ENCODE measurements around the gene ITM2B.

Gene ITM2B

GRCh38 chr13:48299591-48299990 is 66.6 kb downstream of the ITM2B start:
- Histone ChIP-seq H3K9ac (ENCODE audit: low read depth in 1 of 2, low read length in 2 of 2) (no peak overlapping the region), H3K4me3 (ENCODE audit: low read depth in 1 of 2, low read length in 2 of 2) (no peak overlapping the region), H3K4me1 (ENCODE audit: control insufficient read depth in 1 of 2, insufficient read depth in 2 of 2, low read length in 2 of 2) (peaks cover 0 to under 1% of the 10 kb centered on the region in 2 donors), H3K27ac (ENCODE audit: low read depth, low read length) (no peak overlapping the region), H3K9me3 (ENCODE audit: control insufficient read depth in 1 of 2, low read length in 2 of 2) (no peaks in the 10 kb centered on the region), H3K27me3 (ENCODE audit: control insufficient read depth in 1 of 2, insufficient read depth in 2 of 2, low read length in 2 of 2) (no peaks in the 10 kb centered on the region), H3K36me3 (ENCODE audit: control insufficient read depth in 1 of 2, insufficient read depth in 2 of 2, low read length in 2 of 2) (no peaks in the 10 kb centered on the region)

GRCh38 chr13:48302871-48303358 is 69.9 kb downstream of the ITM2B start:
- Histone ChIP-seq H3K4me3 (ENCODE audit: low read depth in 1 of 2, low read length in 2 of 2) (peak overlapping the region; percentile 82 to 85), H3K4me1 (ENCODE audit: control insufficient read depth in 1 of 2, insufficient read depth in 2 of 2, low read length in 2 of 2) (peaks cover 7 to 14% of the 10 kb centered on the region in 2 donors), H3K9ac (ENCODE audit: low read depth in 1 of 2, low read length in 2 of 2) (peak overlapping the region; percentile 93 to 97), H3K9me3 (ENCODE audit: control insufficient read depth in 1 of 2, low read length in 2 of 2) (no peaks in the 10 kb centered on the region), H3K36me3 (ENCODE audit: control insufficient read depth in 1 of 2, insufficient read depth in 2 of 2, low read length in 2 of 2) (no peaks in the 10 kb centered on the region), H3K27ac (ENCODE audit: low read depth, low read length) (peak overlapping the region; percentile 96), H3K27me3 (ENCODE audit: control insufficient read depth in 1 of 2, insufficient read depth in 2 of 2, low read length in 2 of 2) (no peaks in the 10 kb centered on the region)

GRCh38 chr13:48303359-48304142 is 70.5 kb downstream of the ITM2B start, which contains the start of gene RB1:
Gene RB1 (plus strand): TSS chr13:48303751. CDS start chr13:48303913, 162 bp downstream.
- Histone ChIP-seq H3K9me3 (ENCODE audit: control insufficient read depth in 1 of 2, low read length in 2 of 2) (no peaks in the 10 kb centered on the region), H3K4me3 (ENCODE audit: low read depth in 1 of 2, low read length in 2 of 2) (peak within 1 kb of the TSS; percentile 82 to 85), H3K27ac (ENCODE audit: low read depth, low read length) (peak within 1 kb of the TSS; percentile 96), H3K27me3 (ENCODE audit: control insufficient read depth in 1 of 2, insufficient read depth in 2 of 2, low read length in 2 of 2) (no peaks in the 10 kb centered on the region), H3K9ac (ENCODE audit: low read depth in 1 of 2, low read length in 2 of 2) (peak within 1 kb of the TSS; percentile 93 to 97), H3K36me3 (ENCODE audit: control insufficient read depth in 1 of 2, insufficient read depth in 2 of 2, low read length in 2 of 2) (no peaks in the 10 kb centered on the region), H3K4me1 (ENCODE audit: control insufficient read depth in 1 of 2, insufficient read depth in 2 of 2, low read length in 2 of 2) (peaks cover 7 to 14% of the 10 kb centered on the region in 2 donors)

GRCh38 chr13:48304143-48304876 is 71.3 kb downstream of the ITM2B start:
- Histone ChIP-seq H3K9me3 (ENCODE audit: control insufficient read depth in 1 of 2, low read length in 2 of 2) (no peaks in the 10 kb centered on the region), H3K36me3 (ENCODE audit: control insufficient read depth in 1 of 2, insufficient read depth in 2 of 2, low read length in 2 of 2) (peaks cover 0 to 3% of the 10 kb centered on the region in 2 donors), H3K27ac (ENCODE audit: low read depth, low read length) (peak overlapping the region; percentile 96), H3K9ac (ENCODE audit: low read depth in 1 of 2, low read length in 2 of 2) (peak overlapping the region; percentile 78 to 97), H3K4me1 (ENCODE audit: control insufficient read depth in 1 of 2, insufficient read depth in 2 of 2, low read length in 2 of 2) (peaks cover 7 to 15% of the 10 kb centered on the region in 2 donors), H3K4me3 (ENCODE audit: low read depth in 1 of 2, low read length in 2 of 2) (peak overlapping the region; percentile 82 to 85), H3K27me3 (ENCODE audit: control insufficient read depth in 1 of 2, insufficient read depth in 2 of 2, low read length in 2 of 2) (no peaks in the 10 kb centered on the region)

GRCh38 chr13:48311223-48311622 is 78.2 kb downstream of the ITM2B start:
- no peak overlapping the region for H3K9ac ChIP-seq (ENCODE audit: low read depth in 1 of 2, low read length in 2 of 2)
- no peak overlapping the region for H3K4me3 ChIP-seq (ENCODE audit: low read depth in 1 of 2, low read length in 2 of 2)
- peaks cover 0 to 2% of the 10 kb centered on the region in 2 donors for H3K4me1 ChIP-seq (ENCODE audit: control insufficient read depth in 1 of 2, insufficient read depth in 2 of 2, low read length in 2 of 2)
- H3K27me3 ChIP-seq (ENCODE audit: control insufficient read depth in 1 of 2, insufficient read depth in 2 of 2, low read length in 2 of 2) = no peaks in the 10 kb centered on the region
- H3K9me3 ChIP-seq (ENCODE audit: control insufficient read depth in 1 of 2, low read length in 2 of 2) = no peaks in the 10 kb centered on the region
- no peak overlapping the region for H3K27ac ChIP-seq (ENCODE audit: low read depth, low read length)
- peaks cover 0 to 8% of the 10 kb centered on the region in 2 donors for H3K36me3 ChIP-seq (ENCODE audit: control insufficient read depth in 1 of 2, insufficient read depth in 2 of 2, low read length in 2 of 2)

- no peaks in the 10 kb centered on the region for H3K27me3 ChIP-seq (ENCODE audit: control insufficient read depth in 1 of 2, insufficient read depth in 2 of 2, low read length in 2 of 2)
- no peak overlapping the region for H3K4me3 ChIP-seq (ENCODE audit: low read depth in 1 of 2, low read length in 2 of 2)
- H3K4me1 ChIP-seq (ENCODE audit: control insufficient read depth in 1 of 2, insufficient read depth in 2 of 2, low read length in 2 of 2) = peaks cover 0 to 7% of the 10 kb centered on the region in 2 donors
- no peak overlapping the region for H3K27ac ChIP-seq (ENCODE audit: low read depth, low read length)
- H3K9me3 ChIP-seq (ENCODE audit: control insufficient read depth in 1 of 2, low read length in 2 of 2) = no peaks in the 10 kb centered on the region
- H3K36me3 ChIP-seq (ENCODE audit: control insufficient read depth in 1 of 2, insufficient read depth in 2 of 2, low read length in 2 of 2) = peaks cover 4 to 15% of the 10 kb centered on the region in 2 donors
- H3K9ac ChIP-seq (ENCODE audit: low read depth in 1 of 2, low read length in 2 of 2) = no peak overlapping the region
These were observed 83.1 kb downstream of the ITM2B start for GRCh38 chr13:48315969-48316650.

GRCh38 chr13:48316826-48317510 is 84.0 kb downstream of the ITM2B start:
- H3K9me3 ChIP-seq (ENCODE audit: control insufficient read depth in 1 of 2, low read length in 2 of 2) = peaks cover under 1 to 1% of the 10 kb centered on the region in 2 donors
- H3K27ac ChIP-seq (ENCODE audit: low read depth, low read length) = no peak overlapping the region
- peaks cover 4 to 12% of the 10 kb centered on the region in 2 donors for H3K36me3 ChIP-seq (ENCODE audit: control insufficient read depth in 1 of 2, insufficient read depth in 2 of 2, low read length in 2 of 2)
- no peak overlapping the region for H3K4me3 ChIP-seq (ENCODE audit: low read depth in 1 of 2, low read length in 2 of 2)
- peaks cover 0 to 7% of the 10 kb centered on the region in 2 donors for H3K4me1 ChIP-seq (ENCODE audit: control insufficient read depth in 1 of 2, insufficient read depth in 2 of 2, low read length in 2 of 2)
- no peaks in the 10 kb centered on the region for H3K27me3 ChIP-seq (ENCODE audit: control insufficient read depth in 1 of 2, insufficient read depth in 2 of 2, low read length in 2 of 2)
- H3K9ac ChIP-seq (ENCODE audit: low read depth in 1 of 2, low read length in 2 of 2) = no peak overlapping the region

- Histone ChIP-seq H3K9ac (ENCODE audit: low read depth in 1 of 2, low read length in 2 of 2) (no peak overlapping the region), H3K36me3 (ENCODE audit: control insufficient read depth in 1 of 2, insufficient read depth in 2 of 2, low read length in 2 of 2) (peaks cover 4 to 12% of the 10 kb centered on the region in 2 donors), H3K27me3 (ENCODE audit: control insufficient read depth in 1 of 2, insufficient read depth in 2 of 2, low read length in 2 of 2) (no peaks in the 10 kb centered on the region), H3K4me1 (ENCODE audit: control insufficient read depth in 1 of 2, insufficient read depth in 2 of 2, low read length in 2 of 2) (peaks cover 0 to 7% of the 10 kb centered on the region in 2 donors), H3K27ac (ENCODE audit: low read depth, low read length) (no peak overlapping the region), H3K4me3 (ENCODE audit: low read depth in 1 of 2, low read length in 2 of 2) (no peak overlapping the region), H3K9me3 (ENCODE audit: control insufficient read depth in 1 of 2, low read length in 2 of 2) (peaks cover 4 to 8% of the 10 kb centered on the region in 2 donors)
These were observed 84.7 kb downstream of the ITM2B start for GRCh38 chr13:48317511-48318376.

GRCh38 chr13:48318377-48318811 is 85.4 kb downstream of the ITM2B start:
- H3K27ac ChIP-seq (ENCODE audit: low read depth, low read length) = no peak overlapping the region
- peak overlapping the region; percentile 59 to 64 for H3K4me3 ChIP-seq (ENCODE audit: low read depth in 1 of 2, low read length in 2 of 2)
- peaks cover 4 to 12% of the 10 kb centered on the region in 2 donors for H3K36me3 ChIP-seq (ENCODE audit: control insufficient read depth in 1 of 2, insufficient read depth in 2 of 2, low read length in 2 of 2)
- no peak overlapping the region for H3K9ac ChIP-seq (ENCODE audit: low read depth in 1 of 2, low read length in 2 of 2)
- peaks cover 0 to 7% of the 10 kb centered on the region in 2 donors for H3K4me1 ChIP-seq (ENCODE audit: control insufficient read depth in 1 of 2, insufficient read depth in 2 of 2, low read length in 2 of 2)
- H3K9me3 ChIP-seq (ENCODE audit: control insufficient read depth in 1 of 2, low read length in 2 of 2) = peaks cover 4 to 8% of the 10 kb centered on the region in 2 donors
- H3K27me3 ChIP-seq (ENCODE audit: control insufficient read depth in 1 of 2, insufficient read depth in 2 of 2, low read length in 2 of 2) = no peaks in the 10 kb centered on the region
